NCI-H2196 (cell line): ENCODE measurements around the gene EEF2.
A peak's percentile ranks its signal among the peaks of the same experiment; 100 is the strongest.

ENCODE experiments used
- DNase-seq: peaks from one replicate; lab custom pipeline; 2025; ENCODE audit not compliant: unreplicated experiment; lab: John Stamatoyannopoulos, UW

EEF2 gene

GRCh38 chr19:3984908-3985642, at the start of gene EEF2:
Gene EEF2 (minus strand): TSS chr19:3985463. CDS start chr19:3985380, 83 bp downstream.
- peak; percentile 95 for DNase-seq

GRCh38 chr19:4034048-4035017, 49.1 kb upstream of the EEF2 start:
- no peak for DNase-seq

GRCh38 chr19:4033028-4033956, 48.0 kb upstream of the EEF2 start:
- DNase-seq = no peak

DNA sequence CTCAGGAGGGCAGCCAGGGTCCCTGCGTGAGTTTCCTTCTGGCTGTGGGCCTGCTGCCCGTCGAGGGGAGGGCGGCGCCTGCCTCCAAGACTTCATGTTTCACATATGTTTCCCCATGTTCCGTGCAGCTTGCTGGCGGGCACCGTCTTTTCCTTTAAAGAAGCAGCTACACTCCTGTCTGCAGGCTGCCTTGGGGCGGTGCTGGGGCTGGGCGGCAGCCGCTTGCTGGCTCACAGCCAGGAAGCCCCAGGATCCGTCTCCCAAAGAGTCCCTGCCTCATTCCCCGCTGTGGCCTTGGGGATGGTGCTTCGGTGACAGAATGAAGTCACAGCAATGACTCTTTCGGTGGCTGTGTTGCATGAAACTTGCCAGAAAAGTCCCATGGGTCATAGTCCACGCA, 47.2 kb upstream of the EEF2 start:
- DNase-seq = no peak

GRCh38 chr19:4031420-4031819, 46.2 kb upstream of the EEF2 start:
- DNase-seq = no peak

DNA sequence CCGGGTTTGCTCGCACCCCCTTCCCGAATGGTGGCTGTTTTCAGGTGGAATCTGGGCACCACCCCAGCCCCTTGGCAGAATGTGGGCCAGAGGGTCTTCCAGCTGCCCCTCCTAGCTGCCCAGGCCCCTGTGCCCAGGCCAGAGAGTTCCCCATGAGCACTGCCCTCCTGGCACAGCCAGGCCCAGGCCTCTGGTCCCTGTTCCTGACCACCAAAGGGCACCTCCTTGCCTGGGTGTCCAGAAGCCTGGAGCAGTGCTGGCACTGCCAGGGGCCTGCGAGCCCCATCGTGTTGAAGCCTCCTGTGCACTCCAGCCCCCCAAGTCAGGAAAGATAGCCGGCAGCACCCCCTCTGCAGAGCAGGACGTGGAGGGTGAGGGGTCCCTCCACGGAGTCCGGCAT, 45.7 kb upstream of the EEF2 start:
- no peak for DNase-seq

DNA sequence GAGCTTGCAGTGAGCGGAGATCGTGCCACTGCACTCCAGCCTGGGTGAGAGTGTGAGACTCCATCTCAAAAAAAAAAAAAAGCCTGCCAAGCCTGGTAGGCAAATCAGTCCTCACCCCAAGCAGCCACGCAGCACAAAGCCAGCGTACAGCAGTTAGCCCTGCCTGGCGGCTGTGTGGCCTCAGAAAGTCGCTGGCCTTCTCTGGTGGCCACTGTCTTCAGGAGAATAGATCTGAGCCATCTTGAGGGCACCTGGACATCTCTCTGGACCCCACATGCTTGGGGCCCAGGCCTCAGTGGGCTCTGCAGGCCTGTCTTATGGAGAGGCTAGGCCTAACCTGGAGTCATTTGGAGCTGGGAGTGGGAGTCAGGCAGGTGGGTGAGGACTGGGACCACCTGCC, 45.3 kb upstream of the EEF2 start:
- no peak for DNase-seq

DNA sequence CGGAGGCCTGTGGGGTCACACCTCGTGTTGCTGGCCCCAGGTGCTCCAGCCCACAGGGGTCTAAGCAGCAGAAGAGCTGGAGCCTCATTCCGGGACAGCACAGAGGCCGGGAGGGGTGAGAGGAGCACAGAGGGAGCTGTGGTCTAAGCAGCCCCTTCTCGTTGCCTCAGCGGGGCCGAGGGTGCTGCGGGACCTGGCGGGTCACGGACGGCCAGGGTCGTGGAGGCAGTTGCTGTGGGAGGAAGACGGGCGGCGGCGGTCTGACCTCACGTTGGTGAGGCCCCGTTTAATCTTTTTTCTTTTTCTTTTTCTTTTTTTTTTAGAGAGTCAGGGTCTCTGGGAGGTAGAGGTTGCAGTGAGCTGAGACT, 44.0 kb upstream of the EEF2 start:
- DNase-seq = no peak

- DNase-seq = no peak
Measured at GRCh38 chr19:4028334-4029246, 43.3 kb upstream of the EEF2 start.

DNA sequence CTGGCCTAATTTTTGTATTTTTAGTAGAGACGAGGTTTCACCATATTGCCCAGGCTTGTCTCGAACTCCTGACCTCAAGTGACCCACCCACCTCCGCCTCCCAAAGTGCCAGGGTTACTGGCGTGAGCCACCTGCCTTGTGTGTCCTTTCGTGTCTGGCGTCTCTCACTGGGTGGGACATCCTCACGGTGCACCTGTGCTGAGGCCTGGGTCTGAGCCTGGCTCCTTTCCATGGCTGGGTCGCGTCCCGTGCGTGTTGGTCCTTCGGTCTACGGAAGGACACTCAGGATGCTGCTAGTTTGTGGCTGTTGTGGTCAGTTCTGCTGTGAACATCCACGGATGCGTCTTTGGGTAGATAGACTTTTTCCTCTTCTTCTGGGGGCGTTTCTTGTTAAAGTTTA, 41.9 kb upstream of the EEF2 start:
- DNase-seq = no peak

- no peak for DNase-seq
Measured at GRCh38 chr19:4025317-4025716, 40.1 kb upstream of the EEF2 start.

GRCh38 chr19:4023600-4024398, 38.5 kb upstream of the EEF2 start:
- DNase-seq = no peak

DNA sequence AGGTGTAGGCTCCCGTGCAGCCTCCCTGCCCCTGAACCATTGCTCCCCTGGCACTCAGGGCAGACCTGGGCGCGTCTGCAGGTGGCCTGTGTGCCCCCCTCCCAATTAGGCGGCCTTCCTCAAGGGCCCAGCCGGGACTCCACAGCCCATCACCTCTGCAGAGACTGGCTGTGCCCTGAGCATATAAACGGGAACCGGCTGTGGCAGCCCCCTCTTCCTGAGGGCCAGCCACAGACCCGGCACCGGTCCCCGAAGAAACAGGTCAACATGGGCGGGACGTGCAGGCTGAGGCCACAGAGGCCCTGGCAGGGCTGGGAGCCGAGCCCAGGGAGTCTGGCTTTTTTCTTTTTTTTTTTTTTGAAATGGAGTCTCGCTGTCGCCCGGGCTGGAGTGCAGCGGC, 34.3 kb upstream of the EEF2 start:
- no peak for DNase-seq

- DNase-seq = no peak
Measured at GRCh38 chr19:4018775-4019504, 33.7 kb upstream of the EEF2 start.

GRCh38 chr19:4018140-4018613, 32.9 kb upstream of the EEF2 start:
- no peak for DNase-seq

DNA sequence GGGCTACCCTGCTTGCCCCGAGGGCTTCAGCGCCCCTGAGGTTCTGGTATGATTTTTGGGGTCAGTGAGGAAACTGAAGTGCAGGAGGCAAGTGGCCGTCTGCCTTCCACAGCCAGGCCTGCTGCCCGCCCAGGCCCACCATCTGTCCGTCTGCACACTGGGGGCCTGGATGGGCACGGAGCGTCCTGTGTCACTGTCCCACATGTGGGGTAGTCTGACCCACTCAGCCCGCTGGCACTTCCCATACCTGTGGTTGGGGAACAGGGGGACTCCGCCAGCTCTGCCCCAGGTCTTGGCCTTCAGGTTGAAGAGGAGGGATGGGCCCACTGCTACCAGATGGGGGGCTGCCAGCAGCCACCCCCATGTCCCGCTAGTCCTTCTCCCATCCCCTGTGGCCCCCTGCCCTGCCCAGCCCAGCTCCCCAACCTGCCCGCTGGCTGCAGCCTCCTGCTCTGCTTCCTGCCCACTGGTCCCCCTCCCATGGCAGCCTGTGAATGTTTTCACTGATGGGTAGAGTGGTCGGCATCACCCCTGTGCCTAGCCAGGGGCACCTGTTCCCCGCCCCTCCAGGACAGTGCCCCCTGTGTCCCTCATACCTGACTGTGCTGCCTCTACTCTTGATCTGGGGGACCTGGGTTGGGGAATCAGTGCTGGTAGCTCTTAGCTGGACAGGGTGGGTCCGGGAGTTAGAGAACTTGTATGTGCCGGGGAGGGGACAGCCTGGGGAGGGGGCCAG, 31.8 kb upstream of the EEF2 start:
- DNase-seq = no peak

- DNase-seq = no peak
Measured at GRCh38 chr19:4016486-4016885, 31.2 kb upstream of the EEF2 start.
